RWPE2 (cell line): ENCODE data around the gene BCAS1.

Source experiments
- ATAC-seq: fragments of 200-7000 bp; cut with Tn5 transposase; 3 replicates; pipeline ENCODE4 v1.9.1; 2021; ENCODE audit warnings: low read depth
- DNase-seq: peaks from one replicate; pipeline ENCODE4 v3.0.0-alpha.2; 2020; ENCODE audit warnings: low spot score
- H3K27ac ChIP-seq: fragments of 450-650 bp; 2 replicates; pipeline ENCODE4 v1.5.1; 2017; ENCODE audit warnings: mild to moderate bottlenecking; ENCODE audit not compliant: poor library complexity, severe bottlenecking
- H3K27me3 ChIP-seq: fragments of 250-450 bp; sonication (Bioruptor Pico); 2 replicates; pipeline ENCODE4 v1.5.1; 2021; ENCODE audit warnings: mild to moderate bottlenecking, moderate library complexity; ENCODE audit not compliant: insufficient read depth, poor library complexity, severe bottlenecking
- H3K36me3 ChIP-seq: fragments of 250-450 bp; sonication (Bioruptor Pico); 2 replicates; pipeline ENCODE4 v1.5.1; 2020; ENCODE audit warnings: low read depth, mild to moderate bottlenecking, moderate library complexity
- H3K4me1 ChIP-seq: fragments of 250-450 bp; sonication (Bioruptor Pico); 2 replicates; pipeline ENCODE4 v1.5.1; 2021; ENCODE audit warnings: mild to moderate bottlenecking, moderate library complexity; ENCODE audit not compliant: insufficient read depth, poor library complexity, severe bottlenecking
- H3K4me3 ChIP-seq: fragments of 250-450 bp; sonication (Bioruptor Pico); 2 replicates; pipeline ENCODE4 v1.5.1; 2021; ENCODE audit warnings: mild to moderate bottlenecking, moderate library complexity; ENCODE audit not compliant: severe bottlenecking
- H3K9me3 ChIP-seq: fragments of 250-450 bp; sonication (Bioruptor Pico); 2 replicates; pipeline ENCODE4 v1.5.1; 2021; ENCODE audit warnings: mild to moderate bottlenecking, moderate library complexity; ENCODE audit not compliant: severe bottlenecking
- CTCF ChIP-seq: fragments of 450-650 bp; IDR thresholded peaks from one replicate; pipeline ENCODE4 v1.5.1; 2017; ENCODE audit warnings: mild to moderate bottlenecking, moderate library complexity; ENCODE audit not compliant: poor library complexity, severe bottlenecking

Gene BCAS1

GRCh38 chr20:54019127-54019526 is 51.3 kb downstream of the BCAS1 start:
- no peak overlapping the region for H3K27ac ChIP-seq
- ATAC-seq (no peak), DNase-seq (no peak)
- no peaks in the 10 kb centered on the region for H3K27me3 ChIP-seq
- no peak for TF ChIP-seq CTCF
- no peaks in the 10 kb centered on the region for H3K4me1 ChIP-seq
- no peaks in the 10 kb centered on the region for H3K36me3 ChIP-seq
- no peak overlapping the region for H3K4me3 ChIP-seq
- H3K9me3 ChIP-seq, result no peaks in the 10 kb centered on the region

GRCh38 chr20:54017846-54018245 is 52.5 kb downstream of the BCAS1 start:
- H3K4me3 ChIP-seq, result no peak overlapping the region

GRCh38 chr20:54015496-54015895 is 54.9 kb downstream of the BCAS1 start:
- H3K4me1 ChIP-seq, result no peaks in the 10 kb centered on the region
- ATAC-seq, result no peak
- TF ChIP-seq CTCF, result no peak
- no peaks in the 10 kb centered on the region for H3K9me3 ChIP-seq
- H3K27ac ChIP-seq, result no peak overlapping the region
- no peaks in the 10 kb centered on the region for H3K36me3 ChIP-seq
- no peak overlapping the region for H3K4me3 ChIP-seq
- DNase-seq, result no peak
- peaks cover 5% of the 10 kb centered on the region for H3K27me3 ChIP-seq

More at GRCh38 chr20:54017846-54018245, 52.5 kb downstream of the BCAS1 start:
- ATAC-seq (no peak), DNase-seq (no peak)
- Histone ChIP-seq H3K36me3 (no peaks in the 10 kb centered on the region), H3K9me3 (no peaks in the 10 kb centered on the region), H3K4me1 (no peaks in the 10 kb centered on the region), H3K27ac (no peak overlapping the region), H3K27me3 (no peaks in the 10 kb centered on the region)
- TF ChIP-seq CTCF, result no peak

GRCh38 chr20:54014293-54014926 is 56.0 kb downstream of the BCAS1 start:
- peaks cover 16% of the 10 kb centered on the region for H3K27me3 ChIP-seq
- no peaks in the 10 kb centered on the region for H3K4me1 ChIP-seq
- no peaks in the 10 kb centered on the region for H3K36me3 ChIP-seq
- ATAC-seq (no peak), DNase-seq (no peak)
- H3K27ac ChIP-seq, result no peak overlapping the region
- TF ChIP-seq CTCF, result no peak
- H3K4me3 ChIP-seq, result no peak overlapping the region
- peaks cover 2% of the 10 kb centered on the region for H3K9me3 ChIP-seq

GRCh38 chr20:54013471-54013870 is 56.9 kb downstream of the BCAS1 start:
- no peak for TF ChIP-seq CTCF
- no peak for ATAC-seq

More at GRCh38 chr20:54013471-54013870, 56.9 kb downstream of the BCAS1 start:
- Histone ChIP-seq H3K27me3 (peaks cover 19% of the 10 kb centered on the region), H3K36me3 (no peaks in the 10 kb centered on the region), H3K9me3 (peaks cover 2% of the 10 kb centered on the region), H3K4me3 (no peak overlapping the region), H3K27ac (no peak overlapping the region), H3K4me1 (no peaks in the 10 kb centered on the region)
- no peak for DNase-seq
